OCI-LY3 (cell line): Measurements from ENCODE around the gene BLM.

Experiments used
- H2AFZ ChIP-seq: fragments of 200-600, 300-600 bp; shearing (Covaris generic); 2 replicates; pipeline ENCODE4 v1.6.0; 2014; ENCODE audit warnings: antibody characterized with exemption, low read depth, low read length
- H3K27ac ChIP-seq: fragments of 200-600, 300-600 bp; sonication (generic); 2 replicates; pipeline ENCODE4 v1.5.1; 2014; ENCODE audit warnings: mild to moderate bottlenecking, low read length, moderate library complexity, mixed read lengths
- H3K27me3 ChIP-seq: fragments of 200-600, 300-600 bp; sonication (generic); 2 replicates; pipeline ENCODE4 v1.6.1; 2014; ENCODE audit warnings: low read depth, low read length, mixed read lengths
- H3K36me3 ChIP-seq: fragments of 200-600, 300-600 bp; sonication (generic); replicated peaks from 2 replicates; pipeline ENCODE3; 2014; ENCODE audit warnings: low read depth, low read length, mixed read lengths
- H3K4me1 ChIP-seq: fragments of 300-600, 200-600 bp; sonication (generic); 2 replicates; pipeline ENCODE4 v1.6.1; 2014; ENCODE audit warnings: low read length, mixed read lengths
- H3K4me2 ChIP-seq: fragments of 200-600, 300-600 bp; sonication (generic); 2 replicates; pipeline ENCODE4 v1.6.1; 2014; ENCODE audit warnings: low read length, mixed read lengths
- H3K4me3 ChIP-seq: fragments of 300-600, 200-600 bp; sonication (generic); 2 replicates; pipeline ENCODE4 v1.5.1; 2014; ENCODE audit warnings: antibody characterized with exemption, mild to moderate bottlenecking, low read length, moderate library complexity
- H3K79me2 ChIP-seq: fragments of 300-600, 200-600 bp; shearing (Covaris generic); 2 replicates; pipeline ENCODE4 v1.6.1; 2014; ENCODE audit warnings: mild to moderate bottlenecking, low read length, mixed read lengths
- H3K9ac ChIP-seq: fragments of 300-600, 200-600 bp; shearing (Covaris generic); 2 replicates; pipeline ENCODE4 v1.6.0; 2014; ENCODE audit warnings: mild to moderate bottlenecking, low read length, moderate library complexity
- H3K9me3 ChIP-seq: fragments of 200-600, 300-600 bp; shearing (Covaris generic); 2 replicates; pipeline ENCODE4 v1.6.1; 2014; ENCODE audit warnings: low read length, mixed read lengths; ENCODE audit not compliant: insufficient read depth
- H4K20me1 ChIP-seq: fragments of 200-600, 300-600 bp; sonication (generic); 2 replicates; pipeline ENCODE4 v1.6.1; 2016; ENCODE audit warnings: low read length, mixed read lengths; ENCODE audit not compliant: insufficient read depth
- EZH2phosphoT487 ChIP-seq: fragments of 200-600 bp; shearing (Covaris generic); IDR thresholded peaks from 2 replicates; pipeline ENCODE4 v1.6.1; 2018; ENCODE audit warnings: antibody characterized with exemption, mixed run types, low read depth
- TF ChIP-seq, protein P1 (sequence below): fragments of 200-600, 300-600 bp; sonication (generic); IDR thresholded peaks from 2 replicates; pipeline ENCODE4 v1.5.1; 2014; ENCODE audit warnings: antibody characterized with exemption, low read length, low read depth

Gene BLM

DNA sequence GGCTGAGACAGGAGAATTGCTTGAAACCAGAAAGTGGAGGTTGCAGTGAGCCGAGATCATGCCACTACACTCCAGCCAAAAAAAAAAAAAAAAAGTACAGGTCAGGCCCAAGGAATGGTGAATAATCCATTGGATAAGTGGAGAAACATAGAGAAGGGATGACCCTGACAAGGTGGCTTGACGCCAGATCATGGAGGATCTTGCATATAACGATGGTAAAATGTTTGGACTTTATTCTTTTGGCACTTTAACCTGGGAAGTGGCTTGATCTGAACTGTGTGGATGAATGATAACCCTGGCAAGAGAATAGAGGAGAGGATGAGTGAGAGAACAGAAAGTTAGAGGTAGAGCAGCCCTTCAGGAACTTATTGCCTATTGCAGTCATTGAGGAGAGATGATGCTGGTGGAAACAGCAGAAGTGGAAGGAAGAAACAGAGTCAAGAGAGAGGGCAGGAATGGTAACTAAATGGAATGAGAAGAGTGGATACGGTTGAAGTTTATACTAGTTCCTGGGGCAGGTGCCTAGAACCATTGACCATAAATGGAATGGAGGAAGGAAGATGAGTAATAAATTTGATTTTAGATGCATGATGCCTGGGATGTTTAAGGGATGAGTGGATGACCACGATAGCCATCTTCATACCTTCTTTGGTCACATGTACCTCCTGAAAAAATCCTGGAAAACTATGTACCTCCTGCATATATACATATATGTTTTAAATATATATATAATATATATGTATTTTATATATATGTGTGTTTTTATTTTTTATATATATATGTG lies 57.8 kb downstream of the BLM start:
- Histone ChIP-seq H3K4me1 (no peaks in the 10 kb centered on the region), H3K27me3 (no peaks in the 10 kb centered on the region), H3K4me2 (no peak overlapping the region), H4K20me1 (no peaks in the 10 kb centered on the region), H3K4me3 (no peak overlapping the region), H3K79me2 (no peaks in the 10 kb centered on the region), H3K9ac (no peak overlapping the region), H2AFZ (no peak overlapping the region), H3K9me3 (no peaks in the 10 kb centered on the region), H3K36me3 (peaks cover 30% of the 10 kb centered on the region), H3K27ac (no peak overlapping the region)
- TF ChIP-seq, protein P1, sequence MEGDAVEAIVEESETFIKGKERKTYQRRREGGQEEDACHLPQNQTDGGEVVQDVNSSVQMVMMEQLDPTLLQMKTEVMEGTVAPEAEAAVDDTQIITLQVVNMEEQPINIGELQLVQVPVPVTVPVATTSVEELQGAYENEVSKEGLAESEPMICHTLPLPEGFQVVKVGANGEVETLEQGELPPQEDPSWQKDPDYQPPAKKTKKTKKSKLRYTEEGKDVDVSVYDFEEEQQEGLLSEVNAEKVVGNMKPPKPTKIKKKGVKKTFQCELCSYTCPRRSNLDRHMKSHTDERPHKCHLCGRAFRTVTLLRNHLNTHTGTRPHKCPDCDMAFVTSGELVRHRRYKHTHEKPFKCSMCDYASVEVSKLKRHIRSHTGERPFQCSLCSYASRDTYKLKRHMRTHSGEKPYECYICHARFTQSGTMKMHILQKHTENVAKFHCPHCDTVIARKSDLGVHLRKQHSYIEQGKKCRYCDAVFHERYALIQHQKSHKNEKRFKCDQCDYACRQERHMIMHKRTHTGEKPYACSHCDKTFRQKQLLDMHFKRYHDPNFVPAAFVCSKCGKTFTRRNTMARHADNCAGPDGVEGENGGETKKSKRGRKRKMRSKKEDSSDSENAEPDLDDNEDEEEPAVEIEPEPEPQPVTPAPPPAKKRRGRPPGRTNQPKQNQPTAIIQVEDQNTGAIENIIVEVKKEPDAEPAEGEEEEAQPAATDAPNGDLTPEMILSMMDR = no peak
- no peak for TF ChIP-seq EZH2phosphoT487

DNA sequence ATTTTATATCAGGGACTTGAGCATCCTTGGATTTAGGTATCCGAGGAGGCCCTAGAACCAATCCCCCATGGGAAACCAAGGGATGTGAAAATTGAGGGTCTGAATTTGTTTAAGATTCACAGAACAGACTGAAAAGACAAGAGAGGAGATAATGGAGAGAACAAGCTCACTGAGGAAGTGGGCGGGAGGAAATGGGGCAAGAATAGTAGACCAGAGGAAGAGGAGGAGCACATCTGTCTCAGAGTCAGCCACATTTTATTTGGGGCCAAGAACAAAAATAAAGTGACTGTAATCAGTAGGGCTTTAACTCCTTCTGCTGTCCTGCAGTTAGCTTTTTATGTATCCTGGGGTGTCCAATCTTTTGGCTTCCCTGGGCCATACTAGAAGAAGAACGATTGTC lies 63.8 kb downstream of the BLM start:
- Histone ChIP-seq H3K4me1 (peaks cover 8% of the 10 kb centered on the region), H3K36me3 (peaks cover 26% of the 10 kb centered on the region), H3K4me3 (no peak overlapping the region), H3K27me3 (no peaks in the 10 kb centered on the region), H4K20me1 (no peaks in the 10 kb centered on the region), H3K79me2 (no peaks in the 10 kb centered on the region), H3K9ac (no peak overlapping the region), H3K4me2 (no peak overlapping the region), H3K9me3 (no peaks in the 10 kb centered on the region), H3K27ac (no peak overlapping the region), H2AFZ (no peak overlapping the region)
- TF ChIP-seq EZH2phosphoT487 = no peak
- TF ChIP-seq, protein P1 = no peak

DNA sequence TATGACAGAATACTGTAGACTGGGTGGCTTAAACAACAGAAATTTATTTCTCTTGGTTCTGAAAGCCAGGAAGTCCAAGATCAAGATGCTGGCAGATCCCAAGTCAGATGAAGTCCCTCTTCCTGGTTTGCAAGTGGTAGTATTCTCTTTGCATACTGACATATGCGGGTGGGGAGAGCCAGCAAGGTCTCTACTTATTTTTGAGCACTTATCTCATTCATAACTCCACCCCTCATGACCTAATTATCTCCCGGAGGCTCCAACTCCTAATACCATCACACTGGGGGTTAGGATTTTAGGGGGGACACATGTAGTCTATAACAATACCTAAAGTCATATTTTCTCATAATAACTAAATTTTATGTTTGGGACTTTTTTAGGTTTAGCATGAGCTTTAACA lies 65.3 kb downstream of the BLM start:
- H3K9me3 ChIP-seq = no peaks in the 10 kb centered on the region
- H2AFZ ChIP-seq = no peak overlapping the region
- H3K36me3 ChIP-seq = peaks cover 26% of the 10 kb centered on the region
- no peaks in the 10 kb centered on the region for H4K20me1 ChIP-seq
- no peak overlapping the region for H3K27ac ChIP-seq
- TF ChIP-seq, protein P1 = no peak
- no peak for TF ChIP-seq EZH2phosphoT487
- no peaks in the 10 kb centered on the region for H3K27me3 ChIP-seq
- peaks cover 23% of the 10 kb centered on the region for H3K4me1 ChIP-seq
- no peak overlapping the region for H3K9ac ChIP-seq
- no peak overlapping the region for H3K4me3 ChIP-seq
- H3K79me2 ChIP-seq = no peaks in the 10 kb centered on the region
- no peak overlapping the region for H3K4me2 ChIP-seq

DNA sequence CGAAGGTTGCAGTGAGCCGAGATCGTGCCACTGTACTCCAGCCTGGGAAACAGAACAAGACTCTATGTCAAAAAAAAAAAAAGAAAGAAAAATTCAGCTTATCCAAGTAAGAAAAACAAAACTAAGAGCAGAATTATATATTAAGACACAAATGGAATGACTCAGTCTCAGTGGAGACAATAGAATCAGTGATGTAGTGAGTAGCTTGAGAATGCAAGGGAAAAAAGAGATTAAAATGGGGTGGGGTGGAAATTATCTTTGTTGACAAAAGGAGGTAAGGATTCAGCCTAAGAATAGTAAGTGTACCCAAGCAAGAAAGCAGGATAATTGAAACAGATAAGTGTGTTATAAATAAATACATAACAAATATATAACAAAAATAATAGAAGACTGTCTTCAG lies 70.7 kb downstream of the BLM start:
- Histone ChIP-seq H3K27ac (no peak overlapping the region), H3K4me2 (no peak overlapping the region), H4K20me1 (no peaks in the 10 kb centered on the region), H3K79me2 (no peaks in the 10 kb centered on the region), H3K4me3 (no peak overlapping the region), H3K27me3 (no peaks in the 10 kb centered on the region), H3K9me3 (no peaks in the 10 kb centered on the region), H3K9ac (no peak overlapping the region), H3K4me1 (peaks cover 24% of the 10 kb centered on the region), H3K36me3 (peaks cover 28% of the 10 kb centered on the region), H2AFZ (no peak overlapping the region)
- TF ChIP-seq, protein P1 = no peak
- no peak for TF ChIP-seq EZH2phosphoT487
